ENCODE measurements around the gene RGS11.

Gene RGS11

DNA sequence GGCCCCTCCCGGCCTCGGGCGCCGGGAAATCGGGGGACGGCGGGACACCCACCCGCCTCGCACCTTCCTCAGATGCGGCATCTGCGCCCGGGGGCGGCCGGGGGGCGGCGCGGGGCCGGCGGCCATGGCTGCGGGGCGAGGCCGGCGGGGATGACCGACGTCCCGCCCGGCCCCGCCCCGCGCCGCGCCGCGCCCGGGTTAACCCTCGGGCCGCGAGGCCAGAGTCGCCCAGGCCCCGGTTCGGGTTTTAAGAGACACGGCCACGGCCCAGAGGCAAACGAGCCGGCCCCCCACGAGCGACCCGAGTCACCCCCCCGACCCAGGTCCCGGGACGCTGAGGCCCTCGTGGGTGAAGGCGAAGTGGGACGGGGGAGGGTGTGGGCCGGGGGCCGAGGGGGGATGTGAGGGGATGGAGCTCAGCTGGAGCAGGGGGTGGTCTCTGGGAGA is at the start of gene RGS11:
TSS of gene RGS11 (minus strand) at position 159 of the 447 bp plus-strand sequence. CDS start at position 126, 33 bp downstream.
- peak within 1 kb of the TSS; percentile 65 for H3K4me3 ChIP-seq (ENCODE audit: low read length)
- H3K9me3 ChIP-seq (ENCODE audit: insufficient read depth, low read depth, low read length): no peaks in the 10 kb centered on the region
- H3K36me3 ChIP-seq (ENCODE audit: insufficient read depth, low read depth, low read length): no peaks in the 10 kb centered on the region
- H3K4me1 ChIP-seq (ENCODE audit: insufficient read depth, low read length): no peaks in the 10 kb centered on the region
- no peak within 1 kb of the TSS for H3K27ac ChIP-seq (ENCODE audit: low read length)
- H3K9ac ChIP-seq (ENCODE audit: low read depth, low read length): no peak within 1 kb of the TSS
- H3K27me3 ChIP-seq (ENCODE audit: insufficient read depth, low read length): peaks cover 59% of the 10 kb centered on the region

DNA sequence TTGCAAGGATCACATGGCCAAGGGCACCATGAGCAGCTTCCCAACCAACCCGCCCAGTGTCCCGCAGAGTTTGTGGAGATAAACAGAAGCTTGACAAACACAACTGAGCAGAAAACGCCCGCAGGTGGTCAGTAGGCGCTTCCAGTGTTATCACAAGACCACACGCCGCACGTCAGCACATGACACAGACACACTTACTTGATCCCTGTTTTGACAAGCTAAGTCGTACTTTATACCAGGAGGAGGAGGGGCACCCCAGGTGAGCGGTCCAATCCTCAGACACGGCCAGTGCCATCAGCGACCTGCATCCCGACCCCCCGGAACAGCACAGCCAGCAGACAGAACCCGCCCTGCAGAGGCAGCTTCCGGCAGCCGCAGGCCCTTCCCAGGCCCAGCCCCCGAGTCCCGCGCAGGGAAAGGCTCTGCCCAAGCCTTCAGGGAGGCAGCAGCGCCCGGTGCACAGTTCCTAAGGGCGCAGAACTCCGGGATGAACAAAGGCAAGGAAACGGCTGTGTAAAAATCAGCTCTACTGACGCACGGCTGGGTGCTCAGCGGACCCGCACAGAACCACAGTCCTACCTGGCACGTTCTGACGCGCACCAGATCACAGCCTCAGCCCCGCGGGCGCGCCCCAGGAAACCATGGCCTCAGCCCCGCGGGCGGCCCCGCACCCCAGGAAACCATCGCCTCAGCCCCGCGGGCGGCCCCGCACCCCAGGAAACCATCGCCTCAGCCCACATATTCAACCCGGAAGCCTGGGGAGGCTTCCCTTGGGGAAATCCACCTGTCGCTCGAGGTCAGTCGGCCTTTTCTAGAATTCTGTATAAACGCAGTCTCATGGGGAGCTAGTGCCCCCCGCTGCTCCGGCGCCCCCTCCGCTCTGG is 48.9 kb upstream of the RGS11 start:
- no peaks in the 10 kb centered on the region for H3K36me3 ChIP-seq (ENCODE audit: insufficient read depth, low read depth, low read length)
- no peaks in the 10 kb centered on the region for H3K27me3 ChIP-seq (ENCODE audit: insufficient read depth, low read length)
- no peaks in the 10 kb centered on the region for H3K9me3 ChIP-seq (ENCODE audit: insufficient read depth, low read depth, low read length)
- no peak overlapping the region for H3K4me3 ChIP-seq (ENCODE audit: low read length)
- no peak overlapping the region for H3K27ac ChIP-seq (ENCODE audit: low read length)
- no peaks in the 10 kb centered on the region for H3K4me1 ChIP-seq (ENCODE audit: insufficient read depth, low read length)
- no peak overlapping the region for H3K9ac ChIP-seq (ENCODE audit: low read depth, low read length)

DNA sequence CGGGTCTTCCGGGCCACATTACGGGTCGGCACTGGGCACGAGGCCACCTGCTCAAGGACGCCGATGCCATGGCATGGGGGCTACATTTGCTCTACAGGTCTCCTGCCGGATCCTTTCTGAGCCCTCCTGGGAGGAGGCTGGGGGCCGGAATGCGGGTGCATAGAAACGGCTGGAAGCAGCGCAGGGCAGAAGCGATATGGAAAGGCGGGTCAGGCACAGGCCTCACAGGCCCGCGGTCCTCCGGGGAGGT is 48.4 kb upstream of the RGS11 start:
- no peak overlapping the region for H3K4me3 ChIP-seq (ENCODE audit: low read length)
- no peaks in the 10 kb centered on the region for H3K9me3 ChIP-seq (ENCODE audit: insufficient read depth, low read depth, low read length)
- no peak overlapping the region for H3K27ac ChIP-seq (ENCODE audit: low read length)
- no peak overlapping the region for H3K9ac ChIP-seq (ENCODE audit: low read depth, low read length)
- H3K4me1 ChIP-seq (ENCODE audit: insufficient read depth, low read length): peaks cover 2% of the 10 kb centered on the region
- H3K36me3 ChIP-seq (ENCODE audit: insufficient read depth, low read depth, low read length): 0 out of 2 replicates have a peak, but pooled peaks cover 2% of the 10 kb centered on the region
- H3K27me3 ChIP-seq (ENCODE audit: insufficient read depth, low read length): no peaks in the 10 kb centered on the region

- Histone ChIP-seq H3K9me3 (ENCODE audit: insufficient read depth, low read depth, low read length) (no peaks in the 10 kb centered on the region), H3K4me3 (ENCODE audit: low read length) (no peak overlapping the region), H3K36me3 (ENCODE audit: insufficient read depth, low read depth, low read length) (0 out of 2 replicates have a peak, but pooled peaks cover 4% of the 10 kb centered on the region), H3K9ac (ENCODE audit: low read depth, low read length) (no peak overlapping the region), H3K4me1 (ENCODE audit: insufficient read depth, low read length) (peaks cover 5% of the 10 kb centered on the region), H3K27me3 (ENCODE audit: insufficient read depth, low read length) (no peaks in the 10 kb centered on the region), H3K27ac (ENCODE audit: low read length) (no peak overlapping the region)
Measured at GRCh38 chr16:322476-323143, 46.9 kb upstream of the RGS11 start.

- Histone ChIP-seq H3K4me1 (ENCODE audit: insufficient read depth, low read length) (peaks cover 7% of the 10 kb centered on the region), H3K27me3 (ENCODE audit: insufficient read depth, low read length) (no peaks in the 10 kb centered on the region), H3K36me3 (ENCODE audit: insufficient read depth, low read depth, low read length) (0 out of 2 replicates have a peak, but pooled peaks cover 4% of the 10 kb centered on the region), H3K4me3 (ENCODE audit: low read length) (no peak overlapping the region), H3K27ac (ENCODE audit: low read length) (no peak overlapping the region), H3K9ac (ENCODE audit: low read depth, low read length) (no peak overlapping the region), H3K9me3 (ENCODE audit: insufficient read depth, low read depth, low read length) (no peaks in the 10 kb centered on the region)
Measured at GRCh38 chr16:321532-321931, 45.8 kb upstream of the RGS11 start.

- peaks cover 7% of the 10 kb centered on the region for H3K4me1 ChIP-seq (ENCODE audit: insufficient read depth, low read length)
- H3K27me3 ChIP-seq (ENCODE audit: insufficient read depth, low read length): no peaks in the 10 kb centered on the region
- H3K9me3 ChIP-seq (ENCODE audit: insufficient read depth, low read depth, low read length): no peaks in the 10 kb centered on the region
- 0 out of 2 replicates have a peak, but pooled peaks cover 4% of the 10 kb centered on the region for H3K36me3 ChIP-seq (ENCODE audit: insufficient read depth, low read depth, low read length)
- no peak overlapping the region for H3K4me3 ChIP-seq (ENCODE audit: low read length)
- H3K27ac ChIP-seq (ENCODE audit: low read length): no peak overlapping the region
- H3K9ac ChIP-seq (ENCODE audit: low read depth, low read length): no peak overlapping the region
Measured at GRCh38 chr16:320206-320605, 44.5 kb upstream of the RGS11 start.

- Histone ChIP-seq H3K4me1 (ENCODE audit: insufficient read depth, low read length) (peaks cover 7% of the 10 kb centered on the region), H3K9ac (ENCODE audit: low read depth, low read length) (no peak overlapping the region), H3K27ac (ENCODE audit: low read length) (no peak overlapping the region), H3K9me3 (ENCODE audit: insufficient read depth, low read depth, low read length) (no peaks in the 10 kb centered on the region), H3K27me3 (ENCODE audit: insufficient read depth, low read length) (no peaks in the 10 kb centered on the region), H3K36me3 (ENCODE audit: insufficient read depth, low read depth, low read length) (peaks cover 16% of the 10 kb centered on the region; the same call in 1 of the 2 replicates), H3K4me3 (ENCODE audit: low read length) (no peak overlapping the region)
Measured at GRCh38 chr16:318628-319027, 42.9 kb upstream of the RGS11 start.

- Histone ChIP-seq H3K36me3 (ENCODE audit: insufficient read depth, low read depth, low read length) (peaks cover 26% of the 10 kb centered on the region), H3K4me3 (ENCODE audit: low read length) (no peak overlapping the region), H3K4me1 (ENCODE audit: insufficient read depth, low read length) (peaks cover 7% of the 10 kb centered on the region), H3K9me3 (ENCODE audit: insufficient read depth, low read depth, low read length) (no peaks in the 10 kb centered on the region), H3K27me3 (ENCODE audit: insufficient read depth, low read length) (no peaks in the 10 kb centered on the region), H3K9ac (ENCODE audit: low read depth, low read length) (no peak overlapping the region), H3K27ac (ENCODE audit: low read length) (no peak overlapping the region)
Measured at GRCh38 chr16:317583-317982, 41.8 kb upstream of the RGS11 start.

DNA sequence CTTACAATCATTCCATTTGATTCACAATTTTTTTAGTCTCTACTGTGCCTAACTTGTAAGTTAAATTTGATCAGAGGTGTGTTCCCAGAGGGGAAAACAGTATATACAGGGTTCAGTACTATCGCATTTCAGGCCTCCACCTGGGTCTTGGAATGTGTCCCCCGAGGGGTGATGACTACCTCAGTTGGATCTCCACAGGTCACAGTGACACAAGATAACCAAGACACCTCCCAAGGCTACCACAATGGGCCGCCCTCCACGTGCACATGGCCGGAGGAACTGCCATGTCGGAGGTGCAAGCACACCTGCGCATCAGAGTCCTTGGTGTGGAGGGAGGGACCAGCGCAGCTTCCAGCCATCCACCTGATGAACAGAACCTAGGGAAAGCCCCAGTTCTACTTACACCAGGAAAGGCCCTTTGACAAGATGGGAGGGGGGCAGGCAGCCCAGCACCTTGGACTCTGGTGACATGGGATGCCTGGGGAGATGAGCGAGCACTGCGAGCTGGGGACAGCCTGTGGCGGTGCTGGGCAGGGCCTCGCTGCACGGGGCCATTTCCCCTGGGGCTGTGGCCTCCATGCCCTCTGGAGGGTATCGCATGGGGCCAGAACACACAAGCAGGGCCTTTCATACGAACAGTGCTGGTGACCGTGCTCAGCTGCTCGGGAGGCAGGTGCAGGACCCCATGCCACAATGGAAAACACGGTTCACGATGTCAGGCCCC is 41.2 kb upstream of the RGS11 start:
- H3K36me3 ChIP-seq (ENCODE audit: insufficient read depth, low read depth, low read length): peaks cover 33% of the 10 kb centered on the region

GRCh38 chr16:314795-315299 is 39.1 kb upstream of the RGS11 start:
- Histone ChIP-seq H3K27ac (ENCODE audit: low read length) (no peak overlapping the region), H3K27me3 (ENCODE audit: insufficient read depth, low read length) (no peaks in the 10 kb centered on the region), H3K9ac (ENCODE audit: low read depth, low read length) (no peak overlapping the region), H3K9me3 (ENCODE audit: insufficient read depth, low read depth, low read length) (no peaks in the 10 kb centered on the region), H3K36me3 (ENCODE audit: insufficient read depth, low read depth, low read length) (peaks cover 36% of the 10 kb centered on the region), H3K4me3 (ENCODE audit: low read length) (no peak overlapping the region), H3K4me1 (ENCODE audit: insufficient read depth, low read length) (peaks cover 7% of the 10 kb centered on the region)

More for the DNA sequence above, 41.2 kb upstream of the RGS11 start:
- Histone ChIP-seq H3K27ac (ENCODE audit: low read length) (no peak overlapping the region), H3K9ac (ENCODE audit: low read depth, low read length) (no peak overlapping the region), H3K27me3 (ENCODE audit: insufficient read depth, low read length) (no peaks in the 10 kb centered on the region), H3K4me1 (ENCODE audit: insufficient read depth, low read length) (peaks cover 7% of the 10 kb centered on the region), H3K4me3 (ENCODE audit: low read length) (no peak overlapping the region), H3K9me3 (ENCODE audit: insufficient read depth, low read depth, low read length) (no peaks in the 10 kb centered on the region)

- Histone ChIP-seq H3K27me3 (ENCODE audit: insufficient read depth, low read length) (no peaks in the 10 kb centered on the region), H3K27ac (ENCODE audit: low read length) (no peak overlapping the region), H3K4me1 (ENCODE audit: insufficient read depth, low read length) (peaks cover 7% of the 10 kb centered on the region), H3K4me3 (ENCODE audit: low read length) (no peak overlapping the region), H3K9ac (ENCODE audit: low read depth, low read length) (no peak overlapping the region), H3K36me3 (ENCODE audit: insufficient read depth, low read depth, low read length) (peaks cover 41% of the 10 kb centered on the region), H3K9me3 (ENCODE audit: insufficient read depth, low read depth, low read length) (no peaks in the 10 kb centered on the region)
Measured at GRCh38 chr16:314351-314750, 38.6 kb upstream of the RGS11 start.
